WERI-Rb-1 (cell line): ENCODE results near the gene FNIP1.

Experiments
- DNase-seq: peaks from one replicate; pipeline ENCODE4 v3.0.0-alpha.2; 2020
- H3K27ac ChIP-seq: fragments of 250-450 bp; sonication (Bioruptor Pico); 2 replicates; pipeline ENCODE4 v1.5.1; 2020; ENCODE audit warnings: mild to moderate bottlenecking, moderate library complexity
- H3K27me3 ChIP-seq: fragments of 250-450 bp; sonication (Bioruptor Pico); 2 replicates; pipeline ENCODE4 v1.5.1; 2021; ENCODE audit warnings: mild to moderate bottlenecking, low read depth, moderate library complexity; ENCODE audit not compliant: insufficient read depth, severe bottlenecking
- H3K36me3 ChIP-seq: fragments of 250-450 bp; sonication (Bioruptor Pico); 2 replicates; pipeline ENCODE4 v1.5.1; 2020; ENCODE audit warnings: mild to moderate bottlenecking, moderate library complexity
- H3K4me3 ChIP-seq: 2 replicates; pipeline ENCODE4 v1.5.1; 2011; ENCODE audit warnings: low read depth, mild to moderate bottlenecking, control low read depth, low read length
- H3K9me3 ChIP-seq: fragments of 250-450 bp; sonication (Bioruptor Pico); 2 replicates; pipeline ENCODE4 v1.5.1; 2021; ENCODE audit warnings: mild to moderate bottlenecking, moderate library complexity; ENCODE audit not compliant: severe bottlenecking
- CTCF ChIP-seq: IDR thresholded peaks from 2 replicates; pipeline ENCODE4 v1.5.1; 2011; ENCODE audit warnings: low read depth, mild to moderate bottlenecking, control low read depth, inconsistent platforms, low read length

The FNIP1 gene

GRCh38 chr5:131824631-131825030, 27.8 kb upstream of the FNIP1 start:
- Histone ChIP-seq H3K36me3 (no peaks in the 10 kb centered on the region), H3K27ac (no peak overlapping the region), H3K4me3 (no peak overlapping the region), H3K27me3 (no peaks in the 10 kb centered on the region), H3K9me3 (no peaks in the 10 kb centered on the region)
- DNase-seq: no peak
- TF ChIP-seq CTCF: no peak

DNA sequence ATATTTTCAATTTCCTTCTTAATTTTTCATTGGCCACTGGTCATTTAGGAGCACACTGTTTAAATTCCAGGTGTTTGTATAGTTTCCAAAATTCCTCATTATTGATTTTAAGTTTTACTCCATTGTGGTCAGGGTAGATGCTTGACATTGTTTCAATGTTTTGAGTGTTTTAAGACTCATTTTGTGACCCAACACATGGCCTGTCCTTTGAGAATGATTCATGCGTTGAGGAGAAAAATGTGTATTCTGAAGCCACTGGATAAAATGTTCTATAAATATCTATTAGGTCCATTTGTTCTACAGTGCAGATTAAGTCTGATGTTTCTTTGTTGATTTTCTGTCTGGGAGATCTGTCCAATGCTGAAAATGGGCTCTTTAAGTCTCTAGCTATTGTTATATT, 24.4 kb upstream of the FNIP1 start:
- H3K9me3 ChIP-seq: no peaks in the 10 kb centered on the region
- no peak for DNase-seq
- TF ChIP-seq CTCF: no peak
- H3K27ac ChIP-seq: no peak overlapping the region
- H3K36me3 ChIP-seq: no peaks in the 10 kb centered on the region
- H3K27me3 ChIP-seq: no peaks in the 10 kb centered on the region
- H3K4me3 ChIP-seq: no peak overlapping the region

DNA sequence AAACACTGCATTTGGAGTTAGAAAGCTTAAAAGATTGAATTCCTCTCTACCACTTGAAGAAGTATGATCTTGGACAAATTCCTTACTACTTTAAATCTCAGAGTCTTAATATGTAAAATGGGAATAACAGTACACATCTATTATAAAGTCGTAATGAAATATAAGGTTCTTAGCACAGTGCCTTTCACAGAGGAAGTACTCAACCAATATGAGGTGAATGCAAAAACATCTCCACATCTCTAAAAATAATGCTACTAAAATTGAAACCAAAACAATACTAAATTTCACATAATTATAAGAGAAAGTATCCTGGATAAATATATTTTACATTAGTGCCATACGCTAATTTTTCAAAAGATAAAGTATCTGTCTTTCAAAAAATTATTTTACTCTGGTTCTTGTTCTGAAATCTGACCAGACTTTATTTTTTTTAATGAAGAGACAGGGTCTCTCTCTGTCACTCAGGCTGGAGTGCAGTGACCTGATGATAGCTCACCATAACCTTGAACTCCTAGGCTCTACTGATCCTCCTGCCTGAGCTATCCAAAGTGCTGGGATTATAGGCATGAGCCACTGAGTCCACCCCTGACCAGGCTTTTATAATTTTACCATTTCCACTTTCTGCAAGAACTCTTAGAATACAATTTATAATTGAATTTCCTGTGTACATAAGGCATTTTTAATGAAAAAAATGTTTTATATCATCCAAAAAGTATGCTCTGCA, 21.3 kb upstream of the FNIP1 start:
- Histone ChIP-seq H3K27ac (no peak overlapping the region), H3K4me3 (no peak overlapping the region), H3K9me3 (no peaks in the 10 kb centered on the region), H3K27me3 (no peaks in the 10 kb centered on the region), H3K36me3 (no peaks in the 10 kb centered on the region)
- no peak for DNase-seq
- no peak for TF ChIP-seq CTCF

GRCh38 chr5:131814990-131815389, 18.2 kb upstream of the FNIP1 start:
- DNase-seq: no peak

DNA sequence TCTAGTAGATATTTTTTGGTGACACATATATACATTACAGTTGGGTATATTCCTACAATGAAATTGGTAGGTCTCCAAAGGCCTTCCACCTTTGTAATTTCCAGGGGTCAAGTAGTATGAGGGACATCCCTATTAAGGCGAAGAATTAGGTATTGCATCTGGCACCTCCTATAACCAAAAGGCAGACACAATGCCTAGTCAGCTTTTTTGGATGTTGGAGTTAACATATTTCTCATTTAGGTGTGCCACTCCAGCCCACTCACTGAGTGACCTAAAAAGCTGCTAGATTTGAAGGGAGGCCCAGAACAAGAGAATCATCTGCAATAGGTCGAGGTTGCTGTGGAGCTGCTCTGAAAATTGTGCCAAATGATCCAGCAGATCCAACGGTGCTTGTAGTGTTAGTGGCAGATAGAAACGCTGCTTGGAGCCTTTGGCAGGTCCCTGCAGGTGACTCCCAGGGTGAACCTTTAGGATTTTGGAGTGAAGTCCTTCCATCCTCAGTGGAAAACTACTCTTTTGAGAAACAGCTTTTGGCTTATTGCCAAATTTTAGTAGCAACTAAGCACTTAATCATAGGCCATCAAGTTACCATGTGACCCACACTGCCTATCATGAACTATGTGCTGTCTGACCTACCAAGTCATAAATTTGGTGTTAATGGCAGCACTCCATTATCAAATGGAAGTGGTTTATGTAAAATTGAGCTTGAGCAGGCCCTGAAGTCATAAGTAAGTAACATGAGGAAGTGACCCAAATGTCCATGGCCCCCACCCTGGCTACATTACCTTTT, 15.7 kb upstream of the FNIP1 start:
- DNase-seq: no peak
- Histone ChIP-seq H3K27me3 (no peaks in the 10 kb centered on the region), H3K4me3 (no peak overlapping the region), H3K9me3 (no peaks in the 10 kb centered on the region), H3K36me3 (no peaks in the 10 kb centered on the region), H3K27ac (no peak overlapping the region)
- TF ChIP-seq CTCF: no peak

More at GRCh38 chr5:131814990-131815389, 18.2 kb upstream of the FNIP1 start:
- Histone ChIP-seq H3K4me3 (no peak overlapping the region), H3K9me3 (no peaks in the 10 kb centered on the region), H3K36me3 (no peaks in the 10 kb centered on the region), H3K27me3 (no peaks in the 10 kb centered on the region), H3K27ac (no peak overlapping the region)
- no peak for TF ChIP-seq CTCF
